ENCODE data around the gene MACROH2A2.
A peak's percentile ranks its signal among the peaks of the same experiment; 100 is the strongest.
"Not testable (repeated sequence)": the region's sequence is repeated elsewhere in the genome, so short reads cannot be mapped to it uniquely, and the experiment has no call there.

The MACROH2A2 gene

DNA sequence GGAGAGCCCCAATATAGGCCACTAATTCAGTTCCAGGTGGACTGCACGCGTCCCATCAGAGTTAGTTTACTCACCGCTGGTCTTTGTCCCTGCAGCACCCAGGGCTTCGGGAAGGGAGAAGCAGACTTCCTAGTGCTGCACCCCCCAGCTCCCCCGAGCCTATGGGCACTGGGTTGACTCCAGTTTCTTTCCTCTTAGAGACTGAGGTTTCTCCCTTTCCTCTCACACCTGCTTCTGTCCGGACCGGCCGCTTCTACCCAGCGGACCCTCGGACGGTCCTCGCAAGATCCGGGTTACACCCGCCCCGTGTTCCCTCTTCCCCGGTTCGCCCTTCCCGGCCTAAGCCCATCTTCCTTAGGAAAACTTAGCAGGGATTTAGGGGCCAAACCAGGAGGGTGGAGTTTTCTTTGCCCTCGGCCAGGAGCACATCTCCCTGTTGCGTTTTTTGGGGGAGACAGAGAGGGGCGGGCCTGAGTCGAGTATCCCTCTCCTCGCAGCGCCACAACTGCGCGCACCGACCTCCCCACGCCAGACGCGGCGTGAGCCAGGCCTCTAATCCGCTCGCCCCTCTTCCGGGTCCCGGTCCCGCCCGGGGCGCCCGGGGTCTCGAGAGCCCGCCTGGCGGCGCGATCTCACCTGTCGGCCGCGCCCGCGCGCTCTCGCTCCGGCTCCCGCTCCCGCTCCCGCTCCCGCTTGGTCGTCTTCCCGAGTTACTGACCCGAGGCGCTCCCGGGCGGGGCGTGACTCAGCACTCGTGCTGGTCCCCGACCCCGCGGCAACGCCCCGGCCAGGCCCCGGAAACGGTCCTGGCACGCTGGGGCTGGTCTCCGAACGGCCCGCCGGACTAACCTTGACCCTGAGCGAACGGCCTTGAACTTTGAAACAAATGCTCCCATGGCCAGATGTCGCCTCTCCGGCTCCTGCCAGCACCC, 79.7 kb downstream of the MACROH2A2 start, which contains the start of gene AIFM2:
AIFM2 (minus strand) TSS at position 728 of the 932 bp plus-strand sequence. CDS start 8,741 bp downstream, outside the sequence.
- DNase-seq: peak; percentile 44 to 48

DNA sequence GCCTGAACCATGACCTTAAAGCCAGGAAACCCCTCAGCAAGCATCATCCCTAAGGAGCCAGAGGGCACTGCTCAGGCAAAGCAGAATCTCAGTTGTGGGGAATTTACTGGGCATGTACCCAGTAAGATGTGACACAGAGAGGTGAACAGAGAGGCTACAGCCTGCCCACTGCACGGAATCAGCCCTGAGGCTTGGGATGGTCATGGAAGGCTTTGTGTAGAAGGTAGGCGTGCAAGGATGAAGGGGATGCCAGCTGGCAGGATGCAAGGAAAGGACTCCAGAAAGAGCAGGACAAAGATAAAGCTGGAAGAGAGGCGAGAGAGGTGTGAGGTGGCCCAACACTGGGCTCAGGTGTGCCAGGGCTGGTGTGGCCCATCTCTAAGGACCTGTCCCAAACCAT, 82.4 kb downstream of the MACROH2A2 start:
- no peak for DNase-seq

DNA sequence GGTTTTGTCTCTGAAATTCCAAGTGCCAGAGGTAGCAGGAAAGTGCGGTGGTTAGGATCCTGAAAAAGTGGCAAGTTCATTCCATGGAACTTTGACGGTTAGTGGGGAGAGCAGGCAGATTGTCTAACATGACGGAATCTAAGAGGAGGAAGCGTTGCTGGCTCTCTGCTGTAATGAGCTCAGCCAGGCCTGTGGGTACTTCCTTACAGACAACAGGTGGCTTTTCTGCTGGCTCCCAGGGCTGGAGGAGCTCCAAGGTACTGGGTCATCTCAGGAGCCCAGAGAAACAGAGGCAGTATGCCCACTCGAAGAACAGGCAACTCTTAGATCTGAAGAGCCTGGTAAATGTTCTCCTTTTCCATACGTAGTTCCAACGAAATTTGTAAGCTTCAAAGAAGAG, 83.0 kb downstream of the MACROH2A2 start:
- DNase-seq: no peak

DNA sequence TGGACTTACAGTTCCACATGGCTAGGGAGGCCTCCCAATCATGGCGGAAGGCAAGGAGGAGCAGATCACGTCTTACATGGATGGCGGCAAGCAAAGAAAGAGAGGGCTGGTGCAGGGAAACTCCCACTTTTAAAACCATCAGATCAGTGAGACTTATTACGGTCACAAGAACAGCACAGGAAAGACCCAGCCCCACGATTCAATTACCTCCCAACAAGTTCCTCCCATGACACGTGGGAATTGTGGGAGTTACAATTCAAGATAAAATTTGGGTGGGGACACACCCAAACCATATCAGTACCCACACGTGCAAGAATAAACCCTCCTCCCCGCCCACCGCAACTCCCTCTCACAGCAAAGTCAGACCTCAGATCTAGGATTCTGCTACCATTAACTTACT, 84.5 kb downstream of the MACROH2A2 start:
- no peak for DNase-seq

DNA sequence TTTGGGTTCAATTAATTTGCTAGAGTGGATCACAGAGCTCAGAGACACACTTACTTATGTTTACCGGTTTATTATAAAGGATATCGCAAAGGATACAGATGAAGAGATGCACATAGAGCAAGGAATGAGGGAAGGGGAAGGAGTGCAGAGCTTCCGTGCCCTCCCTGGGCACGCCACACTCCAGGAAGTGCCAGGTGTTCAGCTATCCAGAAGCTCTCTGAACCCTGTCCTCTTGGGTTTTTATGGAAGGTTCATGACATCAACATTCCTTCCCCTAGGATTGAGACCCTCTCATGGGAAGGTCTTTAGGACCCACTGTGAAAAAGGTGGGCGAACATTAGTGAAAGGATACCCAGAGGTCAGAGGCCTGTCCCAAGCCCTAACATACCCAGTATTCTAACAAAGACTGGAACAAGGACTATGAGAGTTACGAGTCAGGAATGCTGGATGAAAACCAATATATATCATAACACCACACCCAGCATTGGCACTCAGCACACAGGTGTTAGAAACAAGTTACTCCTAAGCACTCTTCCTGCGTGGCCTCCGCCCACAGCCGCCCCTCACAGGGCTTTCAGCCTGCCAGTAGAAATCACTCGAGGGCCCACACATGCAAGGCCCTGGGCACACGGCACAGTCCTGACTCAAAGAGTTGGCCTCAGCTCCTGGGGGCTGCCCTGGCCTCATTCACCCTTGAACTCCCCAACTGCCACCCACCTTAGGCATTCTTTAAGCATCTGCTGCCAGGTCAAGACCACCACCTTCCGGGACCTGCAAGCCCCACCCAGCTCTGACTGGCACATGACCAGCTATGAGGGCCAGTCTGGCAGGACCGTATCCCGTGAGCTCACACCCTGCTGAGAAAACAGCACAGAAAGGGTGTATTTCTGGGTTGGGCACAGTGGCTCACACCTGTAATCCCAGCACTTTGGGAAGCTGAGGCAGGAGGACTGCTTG, 85.6 kb downstream of the MACROH2A2 start:
- no peak for DNase-seq

DNA sequence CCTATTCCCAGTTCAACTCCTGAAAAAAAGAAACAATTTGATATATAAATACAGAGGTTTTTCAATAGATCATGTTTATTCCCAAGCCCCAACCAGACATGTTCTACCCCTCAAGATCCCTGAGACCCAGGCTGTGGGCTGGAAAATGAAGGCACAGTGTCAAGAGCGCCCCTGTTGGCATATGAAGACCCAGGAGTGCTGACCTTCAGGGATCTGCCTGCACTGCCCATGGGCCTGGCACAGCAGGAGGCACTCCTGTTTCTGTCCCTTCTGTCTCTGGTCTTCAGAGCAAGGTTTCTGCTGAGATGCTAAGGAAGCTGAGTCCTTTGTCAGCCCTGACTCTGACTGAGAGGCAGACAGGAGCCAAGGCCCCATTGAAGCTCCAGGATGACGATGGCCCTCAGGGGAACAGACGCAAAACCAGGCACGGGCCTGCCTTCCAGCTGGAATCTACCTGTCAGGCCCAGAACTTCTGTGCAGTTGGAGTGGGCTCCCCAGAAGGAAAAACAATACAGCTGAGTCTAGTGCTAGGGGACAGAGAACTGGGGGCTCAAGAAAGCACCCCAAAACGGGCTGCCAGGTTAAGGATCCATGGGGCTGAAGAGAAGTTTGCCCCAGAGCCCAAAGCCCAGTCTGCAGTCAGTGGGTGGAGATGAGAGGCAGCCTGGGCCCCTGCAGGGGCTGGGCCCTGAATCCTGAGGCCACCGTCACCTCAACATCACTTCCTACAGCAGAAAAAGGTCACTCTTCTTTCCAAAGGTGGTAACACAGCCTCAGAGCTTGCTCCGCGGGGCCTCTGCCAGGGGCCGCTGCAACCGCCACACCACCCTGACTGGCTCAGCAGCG, 86.7 kb downstream of the MACROH2A2 start:
- DNase-seq: no peak

DNA sequence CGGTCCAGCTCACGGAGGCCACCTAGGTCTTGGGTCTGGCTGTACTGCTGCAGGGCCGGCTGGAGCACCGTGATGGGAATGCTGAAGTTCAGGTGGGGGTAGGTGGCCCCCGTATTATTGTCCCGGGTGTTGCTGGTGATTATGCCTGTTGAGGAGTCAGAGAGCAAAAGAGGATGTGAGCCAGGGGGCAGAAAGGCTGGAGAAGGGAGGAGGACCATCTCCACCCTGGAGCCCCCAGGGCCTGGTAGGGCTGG, 87.3 kb downstream of the MACROH2A2 start:
- no peak for DNase-seq

DNA sequence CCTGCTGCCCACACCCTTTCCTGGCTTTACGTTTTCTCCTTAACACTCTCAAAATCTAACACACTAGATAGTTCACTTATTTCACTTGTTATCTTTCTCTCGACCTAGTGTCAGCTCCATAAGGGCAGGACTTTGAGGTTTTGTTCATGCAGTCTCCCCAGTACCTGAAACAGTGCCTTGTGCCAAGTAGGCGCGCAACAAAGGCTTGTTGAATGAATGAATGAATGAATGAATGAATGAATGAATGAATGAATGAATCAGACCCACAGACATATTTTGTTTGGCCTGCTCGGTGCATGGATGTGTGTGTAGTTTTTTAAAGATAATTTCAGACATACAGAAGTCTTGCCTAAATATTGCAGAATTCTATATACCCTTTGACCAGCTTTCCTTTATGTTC, 87.7 kb downstream of the MACROH2A2 start:
- no peak for DNase-seq

DNA sequence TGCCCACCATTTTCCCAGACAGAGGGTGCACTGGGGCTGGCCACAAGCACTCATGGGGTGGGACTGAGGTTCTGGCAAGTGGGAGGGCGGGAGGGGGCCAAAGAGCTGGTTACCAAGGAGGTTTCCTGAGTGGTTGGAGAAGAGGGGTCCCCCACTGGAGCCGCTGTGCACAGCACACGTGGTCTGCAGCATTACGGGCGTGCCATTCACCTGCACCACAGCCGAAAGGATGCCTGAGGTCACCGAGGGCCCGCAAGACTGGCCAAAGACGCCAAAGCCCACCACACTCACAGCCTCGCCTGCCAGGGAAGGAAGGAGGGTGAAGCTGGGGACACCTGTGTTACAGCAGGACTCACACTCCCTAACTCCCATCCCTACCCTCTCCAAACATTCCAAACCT, 89.9 kb downstream of the MACROH2A2 start:
- no peak for DNase-seq

DNA sequence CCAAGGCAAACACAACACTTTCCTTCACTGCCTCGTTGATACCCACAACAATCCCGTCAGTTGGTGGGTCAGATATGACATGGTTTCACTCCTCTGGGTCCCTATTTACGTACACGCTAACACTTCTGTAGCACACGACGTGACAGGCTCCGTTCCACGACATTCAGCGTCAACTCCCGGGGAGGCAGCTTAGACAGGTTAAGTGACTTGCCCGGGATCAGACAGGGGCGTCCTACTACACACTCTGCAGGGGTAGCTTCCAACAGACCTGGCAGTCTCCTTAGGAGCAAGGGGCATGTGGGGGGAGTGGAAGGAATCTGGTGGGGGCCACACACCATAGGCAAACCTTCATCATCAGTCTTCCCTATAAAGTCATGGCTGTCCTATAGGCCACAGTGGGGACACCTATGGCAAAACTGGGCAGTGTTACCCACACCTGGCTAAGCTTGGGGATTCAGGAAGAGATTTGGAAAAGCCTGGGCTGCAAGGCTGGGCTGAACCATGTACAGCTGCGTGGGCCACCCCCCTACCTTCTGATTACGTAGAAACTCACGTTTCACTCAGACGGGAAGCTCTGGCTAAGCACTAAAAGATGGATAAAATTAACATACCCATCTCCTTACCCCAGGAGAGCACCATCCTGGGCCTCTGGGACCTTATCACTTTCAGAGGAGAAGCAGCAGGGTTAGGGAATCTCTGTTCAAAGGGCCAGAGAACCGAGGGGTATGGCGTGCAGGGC, 91.9 kb downstream of the MACROH2A2 start:
- DNase-seq: no peak

DNA sequence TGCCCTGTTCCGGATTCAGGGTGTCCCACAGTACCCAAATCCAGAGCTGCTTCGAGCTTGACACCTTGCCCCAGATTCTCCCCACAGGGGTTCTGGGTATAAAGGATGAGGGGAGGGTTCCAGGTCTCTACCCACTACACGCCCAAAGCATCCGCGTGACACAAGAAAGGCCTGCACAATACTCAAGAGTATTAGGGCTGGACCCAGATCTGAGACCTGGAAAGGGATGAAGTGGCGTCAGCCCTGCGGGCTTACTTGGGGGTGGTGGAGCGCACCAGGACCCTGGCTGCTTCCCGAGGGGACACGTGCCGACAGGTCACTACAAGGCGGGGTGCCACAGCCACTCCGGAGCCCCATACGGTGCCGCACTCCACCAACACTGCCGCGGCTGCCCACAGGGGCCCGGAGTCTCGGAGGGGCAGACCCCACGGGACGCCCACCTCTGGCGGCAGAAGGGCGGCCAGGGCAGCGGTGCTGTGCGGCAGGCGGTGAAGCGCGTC, 92.6 kb downstream of the MACROH2A2 start:
- no peak for DNase-seq

DNA sequence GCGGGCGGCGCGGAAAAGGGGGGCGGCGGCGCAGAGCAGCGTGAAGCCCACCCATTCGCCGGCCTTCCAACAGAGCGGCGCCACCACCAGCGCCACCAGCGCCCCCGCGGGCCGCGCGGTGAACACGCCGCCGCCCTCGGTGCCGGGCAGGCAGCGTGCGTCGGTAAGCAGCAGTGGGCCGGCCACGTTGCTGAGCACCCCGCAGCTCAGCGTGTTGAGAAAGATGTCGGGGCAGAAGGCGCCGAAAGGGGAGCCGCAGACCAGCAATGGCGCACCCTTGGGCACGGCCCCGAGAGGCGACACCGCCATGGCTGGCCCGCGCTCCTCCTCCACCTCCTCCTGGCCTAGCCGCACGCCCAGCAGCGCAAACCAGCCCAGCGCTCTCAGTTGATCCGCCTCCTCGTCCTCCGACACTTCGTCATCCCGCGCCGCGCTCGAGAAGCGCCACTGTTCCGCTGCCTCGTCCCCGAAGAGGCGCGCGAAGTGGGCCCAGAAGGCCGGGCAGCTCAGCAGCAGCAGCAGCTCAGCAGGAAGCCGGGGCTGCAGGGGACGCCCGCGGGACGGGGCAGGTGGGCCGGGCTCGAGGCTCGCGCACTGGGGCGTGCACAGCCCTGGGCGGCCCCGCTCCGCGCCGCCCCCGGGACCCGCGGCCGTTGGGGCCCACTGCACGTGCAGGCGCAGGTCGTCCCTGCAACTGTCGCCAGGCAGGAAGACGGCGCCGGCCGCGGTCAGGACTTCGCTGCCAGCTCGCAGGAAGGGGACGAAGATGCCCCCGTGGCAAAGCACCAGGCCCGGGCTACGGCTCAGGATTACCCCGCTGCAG, 93.2 kb downstream of the MACROH2A2 start:
- DNase-seq: peak; percentile 69 to 75

DNA sequence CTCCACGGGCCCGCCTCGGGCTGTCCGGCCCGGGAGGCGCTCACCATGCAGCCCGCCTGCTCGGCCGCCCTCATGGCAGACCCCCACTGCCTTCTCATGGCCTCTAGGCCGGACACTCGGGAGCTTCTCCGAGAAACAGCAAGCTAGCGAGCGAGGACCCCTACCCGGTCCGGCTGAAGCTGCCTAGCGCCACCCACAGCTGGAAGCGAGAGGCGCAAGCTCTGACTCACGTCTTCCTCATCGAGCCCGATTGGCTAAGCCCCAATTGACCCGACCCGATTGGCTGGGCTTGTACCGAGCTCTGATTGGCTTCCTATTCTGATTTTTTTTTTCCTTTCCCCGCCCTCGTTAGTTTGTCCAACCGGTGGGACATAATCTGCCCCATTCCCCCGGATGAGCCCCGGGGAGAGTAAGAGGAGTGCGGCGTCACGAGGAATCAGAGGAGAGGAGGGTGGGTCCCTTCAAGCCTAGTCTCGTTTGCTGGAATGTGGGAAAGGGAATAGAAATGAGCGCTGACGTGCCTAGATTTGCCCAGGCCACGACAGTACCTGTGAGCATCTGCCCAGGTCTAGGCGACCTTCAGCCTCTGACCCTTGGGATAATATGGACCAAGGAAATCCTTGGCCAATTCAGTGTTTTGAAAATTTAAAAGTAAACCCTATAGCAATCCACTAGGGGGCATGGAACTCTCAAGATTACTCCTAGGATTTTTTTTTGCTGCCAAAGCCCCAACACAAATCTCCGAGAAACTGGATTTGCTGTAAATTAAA, 94.0 kb downstream of the MACROH2A2 start, which contains the start of gene TYSND1:
TYSND1 (minus strand) TSS at position 212 of the 770 bp plus-strand sequence; CDS start at position 98, 114 bp downstream.
- DNase-seq: peak; percentile 92

DNA sequence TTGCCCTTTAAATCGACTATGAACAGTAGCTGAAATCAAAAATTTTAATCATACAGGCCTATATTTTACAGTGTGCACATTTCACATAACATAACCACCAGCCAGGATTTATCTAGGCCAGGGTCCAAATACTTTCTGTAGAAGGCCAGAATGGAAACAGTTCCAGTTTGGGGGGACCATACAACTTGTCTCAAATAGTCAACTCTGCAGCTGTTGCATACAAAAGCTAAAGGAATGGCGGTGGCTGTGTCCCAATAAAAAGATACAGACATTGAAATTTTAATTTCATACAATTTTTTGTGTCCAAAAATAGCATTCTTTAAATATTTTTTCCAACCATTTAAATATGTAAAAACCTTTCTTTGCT, 94.6 kb downstream of the MACROH2A2 start:
- no peak for DNase-seq

DNA sequence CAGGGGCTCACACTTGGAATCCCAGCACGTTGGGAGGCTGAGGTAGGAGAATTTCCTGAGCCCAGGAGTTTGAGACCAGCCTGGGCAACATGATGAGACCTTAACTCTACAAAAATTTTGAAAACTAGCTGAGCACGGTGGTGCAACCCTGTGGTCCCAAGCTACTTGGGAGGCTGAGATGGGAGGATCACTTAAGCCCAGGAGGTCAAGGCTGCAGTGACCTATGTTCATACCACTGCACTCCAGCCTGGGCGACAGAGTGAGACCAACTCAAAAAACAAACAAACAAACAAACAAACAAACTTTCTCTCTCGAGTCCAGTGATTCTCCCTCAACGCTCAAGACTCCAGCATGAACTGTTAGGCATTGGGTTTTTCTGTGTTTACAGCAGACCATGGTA, 95.9 kb downstream of the MACROH2A2 start:
- DNase-seq: no peak

DNA sequence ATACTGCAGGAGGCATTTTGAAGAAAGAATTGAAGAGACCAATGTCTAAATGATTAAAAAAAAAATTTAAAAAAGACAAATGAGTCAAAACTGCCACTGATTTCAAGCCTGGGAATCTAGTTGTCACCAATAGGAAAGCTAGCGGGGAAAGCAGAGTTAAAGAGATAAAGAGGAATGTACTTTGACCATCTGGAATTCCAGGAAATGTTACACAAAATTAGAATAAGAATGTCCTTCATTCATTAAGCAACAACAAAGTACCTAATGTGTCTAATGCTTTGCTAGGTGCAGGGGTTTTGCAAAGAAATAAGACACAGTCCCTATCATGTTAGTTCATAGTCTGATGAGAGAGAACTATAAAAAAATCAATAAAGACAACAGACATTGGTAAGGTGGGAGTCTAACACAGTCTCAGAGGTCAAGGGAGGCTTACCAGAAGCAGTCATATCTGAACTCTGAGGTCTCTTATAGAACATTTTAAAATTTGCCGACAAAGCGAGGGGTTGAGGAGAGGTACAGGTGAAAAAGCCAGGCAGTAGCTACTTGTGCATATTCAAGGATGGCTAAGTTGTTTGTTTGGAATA, 102.7 kb downstream of the MACROH2A2 start:
- DNase-seq: no peak

DNA sequence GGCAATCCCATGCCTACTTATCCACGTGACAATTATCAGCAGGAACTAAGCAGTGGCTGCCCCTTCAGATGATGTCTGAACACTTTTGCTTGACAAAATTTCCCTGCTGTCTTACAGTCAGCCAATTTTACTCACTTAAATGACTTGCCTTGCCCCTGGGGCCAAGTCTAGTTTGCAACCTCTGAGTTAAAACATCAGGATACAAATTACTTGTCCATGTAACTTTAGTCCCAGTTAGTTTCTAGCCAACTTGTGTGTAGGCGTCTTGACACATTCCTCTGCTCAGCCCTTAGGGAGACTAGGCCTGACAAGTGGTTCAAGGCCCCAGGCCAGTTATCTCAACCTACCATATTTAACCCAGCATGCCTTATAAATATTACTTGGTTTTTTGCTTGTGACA, 105.5 kb downstream of the MACROH2A2 start:
- DNase-seq: no peak

DNA sequence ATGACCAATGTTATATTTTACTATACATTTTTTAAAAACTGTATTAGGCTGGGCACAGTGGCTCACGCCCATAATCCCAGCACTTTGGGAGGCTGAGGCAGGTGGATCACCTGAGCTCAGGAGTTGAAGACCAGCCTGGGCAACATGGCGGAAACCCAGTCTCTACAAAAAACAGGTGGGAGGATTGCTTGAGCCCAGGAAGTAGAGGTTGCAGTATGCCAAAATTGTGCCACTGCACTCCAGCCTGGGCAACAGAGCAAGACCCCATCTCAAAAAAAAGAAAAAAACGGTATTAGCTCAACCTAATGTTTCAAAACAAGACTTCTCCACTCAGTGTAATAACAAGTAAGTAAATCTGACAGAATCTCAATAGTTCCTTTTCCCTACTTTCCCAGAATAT, 106.7 kb downstream of the MACROH2A2 start:
- not testable (repeated sequence) for DNase-seq

DNA sequence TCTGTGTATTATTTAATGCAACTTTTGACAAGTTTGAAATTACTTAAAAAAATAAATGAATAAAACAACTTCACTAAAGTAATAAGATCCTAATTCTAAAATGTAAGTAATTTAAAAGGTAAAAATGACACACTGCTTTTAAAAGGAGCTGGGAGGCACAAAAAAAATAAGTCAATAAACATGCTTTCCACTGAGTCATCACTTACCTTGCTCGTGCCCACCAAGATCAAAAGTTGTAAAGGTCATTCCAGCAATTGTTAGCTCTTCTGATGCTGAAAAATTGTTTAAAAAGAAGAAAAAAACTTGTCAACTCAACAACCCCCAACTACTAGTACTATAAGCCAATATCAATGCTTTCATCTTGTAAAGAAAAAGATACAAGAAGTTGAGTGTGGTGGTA, 108.2 kb downstream of the MACROH2A2 start:
- DNase-seq: no peak
